Fibroblast of peridontal ligament (primary cell): ENCODE results near the gene UTP4.
"Not testable (repeated sequence)": the region's sequence is repeated elsewhere in the genome, so short reads cannot be mapped to it uniquely, and the experiment has no call there.

ENCODE experiments used
- DNase-seq: peaks from one replicate; pipeline ENCODE4 v3.0.0-alpha.2; 2010; ENCODE audit errors: extremely low read depth

Gene UTP4

GRCh38 chr16:69131167-69131838 is 1.1 kb upstream of the UTP4 start:
- peak; percentile 44 for DNase-seq

GRCh38 chr16:69131839-69132423 is 518 bp upstream of the UTP4 start:
- peak; percentile 76 for DNase-seq

- no peak for DNase-seq
Measured at GRCh38 chr16:69133373-69133954, 1.0 kb downstream of the UTP4 start.

GRCh38 chr16:69138608-69139007 is 6.2 kb downstream of the UTP4 start:
- DNase-seq = no peak

GRCh38 chr16:69139464-69139863 is 7.0 kb downstream of the UTP4 start:
- not testable (repeated sequence) for DNase-seq

GRCh38 chr16:69141014-69141413 is 8.6 kb downstream of the UTP4 start:
- no peak for DNase-seq

- no peak for DNase-seq
Measured at GRCh38 chr16:69141936-69142335, 9.5 kb downstream of the UTP4 start.

GRCh38 chr16:69143116-69143515 is 10.7 kb downstream of the UTP4 start:
- no peak for DNase-seq

GRCh38 chr16:69145658-69146057 is 13.2 kb downstream of the UTP4 start:
- no peak for DNase-seq

- not testable (repeated sequence) for DNase-seq
Measured at GRCh38 chr16:69149621-69150020, 17.2 kb downstream of the UTP4 start.

GRCh38 chr16:69150146-69150865 is 17.9 kb downstream of the UTP4 start:
- DNase-seq = peak; percentile 90

GRCh38 chr16:69157196-69157595 is 24.7 kb downstream of the UTP4 start:
- DNase-seq = no peak

- DNase-seq = no peak
Measured at GRCh38 chr16:69160192-69160591, 27.7 kb downstream of the UTP4 start.

GRCh38 chr16:69165584-69165983 is 33.1 kb downstream of the UTP4 start:
- no peak for DNase-seq

GRCh38 chr16:69166221-69166833 is 33.9 kb downstream of the UTP4 start:
- peak; percentile 38 for DNase-seq

- no peak for DNase-seq
Measured at GRCh38 chr16:69166946-69167930, 34.8 kb downstream of the UTP4 start.

- no peak for DNase-seq
Measured at GRCh38 chr16:69169051-69169450, 36.6 kb downstream of the UTP4 start.

- no peak for DNase-seq
Measured at GRCh38 chr16:69169607-69170352, 37.3 kb downstream of the UTP4 start.

GRCh38 chr16:69171325-69172084 is 39.1 kb downstream of the UTP4 start:
- peak; percentile 91 for DNase-seq
